B cell (primary cell): ENCODE measurements around the gene HNRNPU. TPM values are rescaled to one million over a fixed set of nuclear protein-coding genes. Genes with fewer than 3 reads are reported as not detected.

Experiments used
- ATAC-seq: fragments of 200-7000 bp; cut with Tn5 transposase; one replicate; pipeline ENCODE4 v1.10.0; 2021; ENCODE audit warnings: low read depth, mild to moderate bottlenecking, moderate number of reproducible peaks, moderate library complexity
- CTCF ChIA-PET: fragments of 350-600 bp; sonication (Branson Sonifier 250); formaldehyde crosslinking; loops from one replicate; lab custom pipeline; 2021; ENCODE audit warnings: antibody characterized with exemption, inconsistent platforms; lab: Charles Lee
- POLR2A ChIA-PET: fragments of 350-600 bp; sonication (Branson Sonifier 250); formaldehyde crosslinking; loops from one replicate; lab custom pipeline; 2021; ENCODE audit warnings: antibody characterized with exemption; lab: Charles Lee
- DNase-seq: peaks from one replicate; pipeline ENCODE4 v3.0.0; 2013
- H2AFZ ChIP-seq: 2 replicates; pipeline ENCODE4 v1.6.1; 2012; ENCODE audit warnings: mild to moderate bottlenecking, low read depth, low read length; ENCODE audit not compliant: insufficient read depth, poor library complexity, severe bottlenecking
- H3K27ac ChIP-seq, 2 donors: 1 replicate in 1 of 2; 2 replicates in 1 of 2; pipeline ENCODE4 v1.5.1; 2012 to 2013; ENCODE audit warnings: low read length in 2 of 2, mild to moderate bottlenecking in 2 of 2, moderate library complexity in 1 of 2
- H3K27me3 ChIP-seq, 4 experiments: fragments of 200-600 bp in 1 of 4; sonication (generic) in 1 of 4; replicated peaks in 1 of 4; 1 replicate in 2 of 4; 2 replicates in 2 of 4; pipeline versions ENCODE4 v1.6.1 to v1.7.0; 2013 to 2016; ENCODE audit warnings: low read length in 3 of 4, mild to moderate bottlenecking in 2 of 4, mixed read lengths in 1 of 4, moderate library complexity in 1 of 4; ENCODE audit not compliant: insufficient read depth in 4 of 4, control insufficient read depth in 3 of 4; ENCODE audit errors: control extremely low read depth in 1 of 4
- H3K36me3 ChIP-seq, 2 experiments: replicated peaks in 1 of 2; 1 replicate in 1 of 2; 2 replicates in 1 of 2; pipeline versions ENCODE4 v1.6.1 to v1.7.1; 2013; ENCODE audit warnings: low read length in 1 of 2; ENCODE audit not compliant: insufficient read depth in 2 of 2, control insufficient read depth in 1 of 2; ENCODE audit errors: control extremely low read depth in 1 of 2, extremely low read depth in 1 of 2
- H3K4me1 ChIP-seq, 2 donors: fragments of 200-600 bp in 1 of 2; sonication (generic) in 1 of 2; 1 replicate in 1 of 2; 2 replicates in 1 of 2; pipeline versions ENCODE4 v1.5.1 to v1.6.1; 2013 to 2017; ENCODE audit warnings: low read length in 2 of 2; ENCODE audit not compliant: control insufficient read depth in 2 of 2, insufficient read depth in 2 of 2
- H3K4me2 ChIP-seq: replicated peaks from 2 replicates; pipeline ENCODE3; 2012; ENCODE audit warnings: mild to moderate bottlenecking, low read depth, low read length; ENCODE audit not compliant: poor library complexity, severe bottlenecking
- H3K4me3 ChIP-seq, 5 experiments: fragments of 200-600 bp in 1 of 5; sonication (generic) in 1 of 5; 1 replicate in 3 of 5; 2 replicates in 2 of 5; pipeline versions ENCODE4 v1.5.1 to v1.7.0; 2011 to 2016; ENCODE audit warnings: low read length in 4 of 5, mild to moderate bottlenecking in 4 of 5, low read depth in 2 of 5, control low read depth in 1 of 5, moderate library complexity in 1 of 5; ENCODE audit not compliant: insufficient read depth in 1 of 5; ENCODE audit errors: control extremely low read depth in 1 of 5, extremely low read depth in 1 of 5
- H3K79me2 ChIP-seq: fragments of 200-600 bp; sonication (generic); one replicate; pipeline ENCODE4 v1.6.0; 2016; ENCODE audit warnings: low read length; ENCODE audit not compliant: control insufficient read depth, insufficient read depth
- H3K9ac ChIP-seq: fragments of 200-600 bp; sonication (generic); 2 replicates; pipeline ENCODE4 v1.6.1; 2017; ENCODE audit warnings: mild to moderate bottlenecking, low read length, moderate library complexity
- H3K9me3 ChIP-seq, 3 donors: one replicate each; pipeline versions ENCODE4 v1.6.1 to v1.7.1; 2013; ENCODE audit warnings: low read length in 2 of 3; ENCODE audit not compliant: control insufficient read depth in 2 of 3, insufficient read depth in 1 of 3; ENCODE audit errors: control extremely low read depth in 1 of 3
- H4K20me1 ChIP-seq: 2 replicates; pipeline ENCODE4 v1.6.0; 2012; ENCODE audit warnings: mild to moderate bottlenecking, low read length; ENCODE audit not compliant: insufficient read depth, control insufficient read depth, poor library complexity, severe bottlenecking
- H3K27ac Mint-ChIP-seq: one replicate; pipeline ENCODE4 v1.8.0; 2021; ENCODE audit warnings: mixed read lengths
- H3K27me3 Mint-ChIP-seq: one replicate; pipeline ENCODE4 v1.8.0; 2021; ENCODE audit warnings: mixed read lengths
- H3K4me1 Mint-ChIP-seq: one replicate; pipeline ENCODE4 v1.8.0; 2021; ENCODE audit warnings: mixed read lengths
- H3K4me3 Mint-ChIP-seq: one replicate; pipeline ENCODE4 v1.8.0; 2021; ENCODE audit warnings: mixed read lengths
- H3K9me3 Mint-ChIP-seq: one replicate; pipeline ENCODE4 v1.8.0; 2022; ENCODE audit warnings: mixed read lengths; ENCODE audit not compliant: insufficient read depth
- EZH2 ChIP-seq: IDR thresholded peaks from 2 replicates; pipeline ENCODE4 v1.6.1; 2012; ENCODE audit warnings: borderline replicate concordance, low read depth, mild to moderate bottlenecking, moderate library complexity, low read length; ENCODE audit not compliant: insufficient read depth, poor library complexity, severe bottlenecking
- WGBS: methylation state at CpG from one replicate; pipeline ENCODE4 v1.1.5; 2013; ENCODE audit warnings: missing lambda C conversion rate; ENCODE audit not compliant: insufficient coverage; 5-methylcytosine and 5-hydroxymethylcytosine counted together
- intact Hi-C: fragments of 100-400 bp; cut with micrococcal nuclease; formaldehyde crosslinking; loops from one replicate; pipeline ENCODE4 v1.10.0; 2022
- polyA plus RNA-seq: library from polyadenylated mRNA; depleted of rRNA; stranded (reverse); fragments of >200 nt; gene quantifications from 2 replicates; pipeline ENCODE4 v1.2.3, GENCODE V29; 2012
- total RNA-seq, 2 donors: library from RNA; stranded (reverse); fragments of 120-200 nt in 1 of 2; gene quantifications; 1 replicate in 1 of 2; 2 replicates in 1 of 2; pipeline versions ENCODE4 v1.2.3 to v1.2.4, GENCODE V29; 2013 to 2022
- TF ChIP-seq, protein P1 (sequence below): fragments of 200-600 bp; IDR thresholded peaks from one replicate; pipeline ENCODE4 v1.8.0; 2022; ENCODE audit warnings: antibody characterized with exemption, mild to moderate bottlenecking

The HNRNPU gene
- total and polyA plus RNA-seq, 2 donors (not counting 1 experiment from before 2014, with no cell fraction given), result 95.2 to 406 TPM

DNA sequence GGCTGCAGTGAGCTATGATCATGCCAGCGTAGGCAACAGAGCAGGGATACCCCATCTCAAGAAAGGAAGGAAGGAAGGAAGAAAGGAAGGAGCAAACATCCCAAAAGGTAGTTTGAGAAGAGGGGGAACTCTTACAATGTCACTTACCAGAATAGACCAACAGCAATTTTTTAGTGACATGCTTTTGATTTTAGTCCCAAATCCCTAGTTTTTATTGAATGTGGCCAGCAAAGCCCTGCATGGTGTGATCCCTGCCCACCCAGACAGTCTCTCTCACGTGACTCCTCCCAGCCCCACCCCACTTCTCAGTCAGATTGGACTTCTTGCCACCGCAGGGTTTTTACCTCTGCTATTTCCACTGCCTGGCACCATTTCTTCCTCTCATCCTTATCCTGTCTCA lies 39.8 kb upstream of the HNRNPU start:
- Histone ChIP-seq H3K4me2 (no peak overlapping the region), H3K27me3 (no peaks in the 10 kb centered on the region), H3K4me3 (no peak overlapping the region), H3K27ac (no peak overlapping the region), H4K20me1 (no peaks in the 10 kb centered on the region), H3K9ac (no peak overlapping the region), H3K79me2 (no peaks in the 10 kb centered on the region), H3K36me3 (no peaks in the 10 kb centered on the region), H2AFZ (no peak overlapping the region), H3K9me3 (no peaks in the 10 kb centered on the region), H3K4me1 (no peaks in the 10 kb centered on the region)
- intact Hi-C loops, result no loop called here
- H3K9me3 Mint-ChIP-seq, result no peaks in the 10 kb centered on the region
- no peak for ATAC-seq
- no peaks in the 10 kb centered on the region for H3K4me1 Mint-ChIP-seq
- 81% methylated on average over 2 of the region's 3 CpGs for WGBS
- TF ChIP-seq, protein P1, sequence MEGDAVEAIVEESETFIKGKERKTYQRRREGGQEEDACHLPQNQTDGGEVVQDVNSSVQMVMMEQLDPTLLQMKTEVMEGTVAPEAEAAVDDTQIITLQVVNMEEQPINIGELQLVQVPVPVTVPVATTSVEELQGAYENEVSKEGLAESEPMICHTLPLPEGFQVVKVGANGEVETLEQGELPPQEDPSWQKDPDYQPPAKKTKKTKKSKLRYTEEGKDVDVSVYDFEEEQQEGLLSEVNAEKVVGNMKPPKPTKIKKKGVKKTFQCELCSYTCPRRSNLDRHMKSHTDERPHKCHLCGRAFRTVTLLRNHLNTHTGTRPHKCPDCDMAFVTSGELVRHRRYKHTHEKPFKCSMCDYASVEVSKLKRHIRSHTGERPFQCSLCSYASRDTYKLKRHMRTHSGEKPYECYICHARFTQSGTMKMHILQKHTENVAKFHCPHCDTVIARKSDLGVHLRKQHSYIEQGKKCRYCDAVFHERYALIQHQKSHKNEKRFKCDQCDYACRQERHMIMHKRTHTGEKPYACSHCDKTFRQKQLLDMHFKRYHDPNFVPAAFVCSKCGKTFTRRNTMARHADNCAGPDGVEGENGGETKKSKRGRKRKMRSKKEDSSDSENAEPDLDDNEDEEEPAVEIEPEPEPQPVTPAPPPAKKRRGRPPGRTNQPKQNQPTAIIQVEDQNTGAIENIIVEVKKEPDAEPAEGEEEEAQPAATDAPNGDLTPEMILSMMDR, result no peak
- TF ChIP-seq EZH2, result no peak
- H3K4me3 Mint-ChIP-seq, result no peak overlapping the region
- POLR2A ChIA-PET, result no interaction called here
- DNase-seq, result no peak
- H3K27me3 Mint-ChIP-seq, result no peaks in the 10 kb centered on the region
- H3K27ac Mint-ChIP-seq, result no peak overlapping the region
- CTCF ChIA-PET, result no interaction called here

DNA sequence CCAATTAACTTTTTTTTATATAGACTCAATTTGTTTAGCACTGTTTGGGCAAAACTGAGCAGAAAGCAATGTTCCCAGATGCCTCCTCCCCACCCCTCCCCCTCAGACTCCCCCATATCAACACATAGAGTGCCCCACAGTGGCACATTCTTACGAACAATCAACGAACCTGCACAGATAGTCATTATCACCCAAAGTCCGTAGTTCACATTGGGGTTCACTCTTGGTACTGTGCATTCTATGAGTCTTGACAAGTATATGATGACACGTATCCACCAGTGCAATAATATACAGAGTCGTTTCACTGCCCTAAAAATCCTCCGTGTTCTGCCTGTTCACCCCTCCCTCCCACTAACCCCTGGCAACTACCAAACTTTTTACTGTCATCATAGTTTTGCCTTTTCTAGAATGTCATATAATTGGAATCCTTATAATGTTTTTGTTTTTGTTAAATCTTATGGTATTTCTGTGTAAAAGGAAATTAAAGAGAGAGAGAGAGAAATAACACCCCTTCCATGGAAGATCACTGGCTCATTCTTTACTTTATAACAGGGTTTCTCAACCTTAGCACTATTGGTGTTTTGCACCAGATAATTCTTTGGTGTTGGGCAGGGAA lies 37.2 kb upstream of the HNRNPU start:
- no peak overlapping the region for H3K4me2 ChIP-seq
- ChIA-PET POLR2A (no interaction called here), CTCF (no interaction called here)
- H4K20me1 ChIP-seq, result no peaks in the 10 kb centered on the region
- no peaks in the 10 kb centered on the region for H3K36me3 ChIP-seq
- intact Hi-C loops, result no loop called here
- no peak overlapping the region for H2AFZ ChIP-seq
- H3K4me3 ChIP-seq, result no peak overlapping the region
- H3K4me3 Mint-ChIP-seq, result no peak overlapping the region
- ATAC-seq (no peak), DNase-seq (no peak)
- no peaks in the 10 kb centered on the region for H3K4me1 Mint-ChIP-seq
- no peak overlapping the region for H3K27ac ChIP-seq
- H3K27me3 Mint-ChIP-seq, result no peaks in the 10 kb centered on the region
- no peaks in the 10 kb centered on the region for H3K4me1 ChIP-seq
- H3K79me2 ChIP-seq, result no peaks in the 10 kb centered on the region
- H3K27me3 ChIP-seq, result no peaks in the 10 kb centered on the region
- no peak overlapping the region for H3K27ac Mint-ChIP-seq
- TF ChIP-seq, protein P1, result no peak
- no peak for TF ChIP-seq EZH2
- WGBS, result 90% methylated on average over 2 of the region's 6 CpGs
- H3K9ac ChIP-seq, result no peak overlapping the region
- no peaks in the 10 kb centered on the region for H3K9me3 Mint-ChIP-seq
- no peaks in the 10 kb centered on the region for H3K9me3 ChIP-seq
